Measurements from ENCODE around the gene S1PR4.
"Not testable (repeated sequence)": the region's sequence is repeated elsewhere in the genome, so short reads cannot be mapped to it uniquely, and the experiment has no call there.

S1PR4 gene

DNA sequence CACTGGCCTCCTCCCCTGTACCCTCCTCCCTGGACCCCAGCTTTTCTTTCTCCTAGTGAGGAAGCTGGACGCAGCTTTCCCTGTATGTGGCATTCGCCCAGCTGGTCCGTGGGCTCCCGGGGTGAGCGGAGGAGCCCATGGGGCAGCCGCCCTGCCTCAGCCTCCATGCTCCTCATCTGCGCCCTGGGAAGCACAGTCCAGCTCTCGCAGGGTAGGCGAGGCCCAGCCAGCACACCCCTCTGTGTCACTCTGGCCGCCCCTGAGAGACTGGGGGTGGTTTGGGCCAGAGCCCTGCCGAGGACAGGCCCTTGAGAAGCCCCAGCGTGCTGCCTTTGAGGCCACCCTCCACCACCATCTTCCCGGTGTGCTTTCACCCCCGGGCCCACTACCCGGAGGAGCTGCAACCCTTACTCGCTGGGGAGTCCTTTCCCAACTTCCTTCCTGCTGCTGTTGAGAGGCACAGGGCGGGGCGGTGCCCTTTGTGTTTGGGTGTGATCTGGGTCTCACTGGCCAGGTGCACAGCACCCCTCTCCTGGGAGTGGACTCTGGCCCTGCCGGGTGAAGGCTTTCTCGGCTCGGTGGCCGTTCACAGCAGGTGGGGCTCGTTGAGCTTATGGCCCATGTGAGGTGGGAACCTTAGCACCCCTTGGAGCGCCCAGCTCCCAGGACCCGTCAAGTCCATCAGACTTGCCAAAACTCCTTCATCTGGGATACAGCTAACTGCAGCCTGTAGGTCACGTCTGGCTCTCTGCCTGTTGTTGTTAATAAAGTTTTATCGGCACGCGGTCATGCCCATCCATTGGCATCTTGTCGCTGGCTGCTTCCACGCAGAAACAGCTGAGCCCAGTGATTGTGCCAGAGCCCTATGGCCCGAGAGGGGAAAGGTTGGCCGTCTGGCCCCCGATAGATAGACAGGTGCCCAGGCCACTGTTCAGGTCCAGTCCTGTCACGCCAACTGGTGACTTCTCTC, 10.3 kb downstream of the S1PR4 start:
- H3K4me3 ChIP-seq (replicated peaks; ENCODE audit: low read depth, low read length): no peak overlapping the region
- DNase-seq (ENCODE audit: low read depth): no peak
- no peak for TF ChIP-seq CTCF (IDR thresholded peaks at IDR 0.05; ENCODE audit: low read length, missing control alignments)

DNA sequence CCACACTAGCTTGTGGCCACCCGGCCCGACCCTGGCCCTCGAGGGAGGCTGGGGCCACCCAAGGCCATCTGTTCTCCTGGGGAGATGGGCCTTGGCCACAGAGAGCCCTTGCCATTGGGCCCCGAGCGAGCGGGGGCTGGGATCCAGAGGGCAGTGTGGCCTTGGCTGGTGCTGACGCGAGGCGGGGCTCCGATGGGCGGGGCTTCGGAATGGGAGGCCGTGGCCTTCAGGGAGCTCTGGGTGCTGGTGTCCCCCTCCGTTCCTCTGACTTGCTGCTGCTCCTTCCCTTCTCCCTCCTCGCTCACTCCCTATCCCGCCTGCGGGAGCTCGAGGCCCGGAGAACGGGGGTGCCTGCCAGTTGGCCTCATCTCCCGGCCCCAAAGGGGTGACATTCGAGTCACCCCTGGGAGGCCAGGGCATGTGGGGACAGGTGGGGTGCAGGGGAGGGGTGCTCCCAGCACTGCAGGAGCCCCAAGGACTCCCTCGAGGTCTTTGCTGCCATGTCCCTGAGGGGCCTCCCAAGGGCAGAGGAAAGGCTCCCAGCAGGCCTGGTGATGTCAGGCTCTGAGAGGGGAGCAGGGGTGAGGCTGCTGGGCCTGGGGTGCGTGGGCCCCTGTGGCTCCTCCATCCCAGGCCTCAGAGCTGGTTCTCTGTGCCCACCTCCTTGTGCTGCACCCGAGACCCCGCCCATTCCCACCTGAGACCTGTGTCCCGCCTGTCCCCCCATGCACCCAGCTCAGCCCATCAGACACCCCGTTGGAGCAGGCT, 11.3 kb downstream of the S1PR4 start:
- no peak for TF ChIP-seq CTCF (IDR thresholded peaks at IDR 0.05; ENCODE audit: low read length, missing control alignments)
- DNase-seq (ENCODE audit: low read depth): no peak
- H3K4me3 ChIP-seq (replicated peaks; ENCODE audit: low read depth, low read length): no peak overlapping the region

- no peak for DNase-seq (ENCODE audit: low read depth)
- no peak for TF ChIP-seq CTCF (IDR thresholded peaks at IDR 0.05; ENCODE audit: low read length, missing control alignments)
- H3K4me3 ChIP-seq (replicated peaks; ENCODE audit: low read depth, low read length): no peak overlapping the region
These were observed 11.9 kb downstream of the S1PR4 start for GRCh38 chr19:3190470-3190770.

DNA sequence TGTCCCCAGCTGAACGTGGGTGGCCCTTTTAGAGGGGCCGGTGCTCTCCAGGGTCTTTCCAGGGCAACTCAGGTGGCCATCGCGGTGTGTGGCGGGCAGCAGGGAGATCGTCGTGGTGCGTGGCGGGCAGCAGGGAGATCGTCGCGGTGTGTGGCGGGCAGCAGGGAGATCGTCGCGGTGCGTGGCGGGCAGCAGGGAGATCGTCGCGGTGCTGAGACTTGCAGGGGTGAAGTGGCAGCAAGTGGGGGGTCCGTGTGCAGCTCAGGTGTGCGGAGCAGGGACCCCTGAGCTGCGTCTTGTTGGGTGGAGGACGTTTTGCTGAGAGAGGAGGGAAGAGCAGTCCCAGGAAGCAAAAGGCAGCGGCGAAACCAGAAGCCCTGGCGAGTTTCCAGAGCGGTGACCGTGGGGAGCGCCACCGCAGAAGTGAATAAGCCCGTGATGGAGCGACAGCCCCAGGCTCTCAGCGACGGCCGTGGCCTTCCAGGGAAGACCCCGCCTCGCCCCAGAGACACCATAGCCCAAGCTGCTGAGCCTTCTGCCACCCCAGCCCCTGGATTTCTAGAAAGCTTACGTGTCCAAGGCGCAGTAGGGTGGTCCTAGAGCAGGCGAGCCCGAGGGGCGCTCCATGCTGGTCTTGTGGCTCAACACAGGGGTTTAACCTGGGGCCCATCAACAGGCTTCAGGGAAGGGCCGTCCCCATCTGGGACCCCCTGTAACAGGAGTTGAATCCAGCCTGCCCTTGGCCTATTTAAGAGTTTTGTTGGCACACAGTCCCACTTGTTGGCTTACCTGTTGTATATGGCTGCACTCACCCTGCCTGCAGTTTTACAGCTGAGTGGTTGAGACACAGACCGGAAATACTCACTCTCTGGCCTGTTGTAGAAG, 12.6 kb downstream of the S1PR4 start:
- H3K4me3 ChIP-seq (replicated peaks; ENCODE audit: low read depth, low read length): no peak overlapping the region
- TF ChIP-seq CTCF (IDR thresholded peaks at IDR 0.05; ENCODE audit: low read length, missing control alignments): no peak
- no peak for DNase-seq (ENCODE audit: low read depth)

DNA sequence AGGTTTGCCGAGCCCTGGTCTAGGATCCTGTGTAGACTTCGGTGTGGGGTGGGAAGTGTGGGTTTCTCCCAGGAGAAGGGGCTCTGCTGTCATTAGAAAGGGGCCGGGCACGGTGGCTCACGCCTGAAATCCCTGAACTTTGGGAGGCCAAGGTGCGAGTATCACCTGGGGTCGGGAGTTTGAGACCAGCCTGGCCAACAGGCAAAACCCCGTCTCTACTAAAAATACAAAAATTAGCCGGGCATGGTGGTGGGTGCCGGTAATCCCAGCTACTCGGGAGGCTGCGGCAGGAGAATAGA, 13.2 kb downstream of the S1PR4 start:
- not testable (repeated sequence) for DNase-seq (ENCODE audit: low read depth); H3K4me3 ChIP-seq (replicated peaks; ENCODE audit: low read depth, low read length)

GRCh38 chr19:3192228-3192635, 13.7 kb downstream of the S1PR4 start:
- no peak for DNase-seq (ENCODE audit: low read depth)
- H3K4me3 ChIP-seq (replicated peaks; ENCODE audit: low read depth, low read length): no peak overlapping the region
- TF ChIP-seq CTCF (IDR thresholded peaks at IDR 0.05; ENCODE audit: low read length, missing control alignments): no peak

DNA sequence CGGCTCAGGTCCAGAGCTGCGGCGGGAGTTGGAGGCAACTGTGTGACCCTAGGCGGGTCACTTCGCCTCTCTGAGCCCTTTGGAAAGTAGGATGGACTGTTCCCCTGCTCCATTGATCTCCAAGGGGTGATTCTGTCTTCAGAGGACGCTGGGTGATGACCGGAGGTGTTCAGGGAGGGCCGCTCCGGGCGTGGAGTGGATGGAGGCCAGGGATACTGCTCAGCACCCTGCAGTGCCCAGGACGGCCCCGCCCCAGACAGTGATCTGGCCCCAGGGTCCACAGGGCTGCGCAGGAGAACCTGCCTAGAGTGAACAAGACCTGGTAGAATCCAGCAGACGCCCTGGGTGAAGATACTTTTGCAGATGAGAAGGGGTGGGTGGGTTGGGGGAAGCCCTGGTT, 14.1 kb downstream of the S1PR4 start:
- no peak for DNase-seq (ENCODE audit: low read depth)
- no peak for TF ChIP-seq CTCF (IDR thresholded peaks at IDR 0.05; ENCODE audit: low read length, missing control alignments)

More for the DNA sequence above, 14.1 kb downstream of the S1PR4 start:
- no peak overlapping the region for H3K4me3 ChIP-seq (replicated peaks; ENCODE audit: low read depth, low read length)

Data from fibroblast of pulmonary artery (primary cell).